ENCODE results near the gene GPSM1.

GPSM1 gene

DNA sequence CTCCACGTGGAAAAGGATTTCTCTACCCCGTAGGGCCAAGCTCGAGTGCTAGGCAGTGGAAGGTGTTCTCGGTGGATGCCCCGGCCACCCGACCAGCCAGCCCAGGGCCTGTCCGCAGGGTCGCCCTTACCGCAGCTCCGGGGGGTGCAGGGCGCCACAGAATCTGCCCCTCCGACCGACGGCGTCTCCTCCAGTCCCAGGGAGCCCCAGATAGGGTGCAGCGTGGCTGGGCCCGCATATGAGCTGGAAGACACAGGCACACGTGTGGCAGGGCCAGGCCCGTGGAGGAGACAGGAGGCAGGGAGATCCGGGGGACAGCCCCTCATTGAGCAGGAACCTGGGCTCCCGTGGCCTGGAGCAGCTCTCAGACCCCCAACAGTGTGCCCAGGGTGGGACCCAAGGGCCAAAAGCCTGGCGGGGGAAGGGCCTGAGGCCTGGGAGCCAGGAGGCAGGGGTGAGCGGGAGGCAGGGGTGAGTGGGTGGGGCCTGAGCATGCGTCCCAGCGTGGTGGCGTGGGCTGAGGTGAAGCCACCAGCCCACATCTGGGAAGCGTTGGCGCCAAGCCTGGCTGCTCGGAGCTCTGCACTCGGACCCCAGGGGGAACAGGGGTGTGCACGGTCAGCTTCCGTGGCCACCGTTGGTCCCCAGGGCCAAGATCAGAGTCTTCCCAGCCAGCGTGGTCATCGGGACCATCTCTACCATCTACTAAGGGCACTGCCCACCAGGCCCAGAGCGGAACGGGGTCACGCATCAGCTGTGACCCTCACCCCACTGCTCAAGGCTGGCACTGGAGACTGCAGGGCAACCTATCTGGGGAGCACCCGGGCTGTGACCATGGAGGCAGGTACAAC lies 45.7 kb upstream of the GPSM1 start:
- H3K36me3 ChIP-seq (ENCODE audit: control insufficient read depth in 4 of 4, insufficient read depth in 4 of 4, low read length in 3 of 4), result no peaks in the 10 kb centered on the region
- no peak overlapping the region for H3K27ac ChIP-seq (ENCODE audit: insufficient read depth in 1 of 2, low read depth in 1 of 2, low read length in 2 of 2, poor library complexity in 1 of 2, severe bottlenecking in 2 of 2)
- no peak for DNase-seq
- POLR2A ChIA-PET, result no interaction called here
- peaks cover 0 to 3% (median 0%) of the 10 kb centered on the region in 5 experiments for H3K27me3 ChIP-seq (replicated peaks in 2 of 5; ENCODE audit: control insufficient read depth in 4 of 5, insufficient read depth in 5 of 5, low read length in 4 of 5)
- no peaks in the 10 kb centered on the region for H3K9me3 ChIP-seq (ENCODE audit: control extremely low read depth in 1 of 5, control insufficient read depth in 4 of 5, insufficient read depth in 2 of 5, low read depth in 1 of 5, low read length in 4 of 5)
- WGBS (ENCODE audit: insufficient coverage), result 95% methylated on average over 38 of the region's 39 CpGs
- H3K4me3 ChIP-seq (ENCODE audit: control insufficient read depth in 1 of 7, extremely low read depth in 1 of 7, insufficient read depth in 4 of 7, low read depth in 2 of 7, low read length in 6 of 7), result no peak overlapping the region
- CTCF ChIA-PET, result interaction anchor here (0.8 to 3.3 kb wide), 7 partner anchors 12 to 299 kb away, joined by 3 to 16 read pairs (median 3); no protein-coding TSS in a partner anchor
- H3K4me1 ChIP-seq (ENCODE audit: control extremely low read depth in 1 of 4, control insufficient read depth in 4 of 4, insufficient read depth in 4 of 4, low read length in 3 of 4), result peaks cover 0 to 20% (median 6%) of the 10 kb centered on the region in 4 experiments

DNA sequence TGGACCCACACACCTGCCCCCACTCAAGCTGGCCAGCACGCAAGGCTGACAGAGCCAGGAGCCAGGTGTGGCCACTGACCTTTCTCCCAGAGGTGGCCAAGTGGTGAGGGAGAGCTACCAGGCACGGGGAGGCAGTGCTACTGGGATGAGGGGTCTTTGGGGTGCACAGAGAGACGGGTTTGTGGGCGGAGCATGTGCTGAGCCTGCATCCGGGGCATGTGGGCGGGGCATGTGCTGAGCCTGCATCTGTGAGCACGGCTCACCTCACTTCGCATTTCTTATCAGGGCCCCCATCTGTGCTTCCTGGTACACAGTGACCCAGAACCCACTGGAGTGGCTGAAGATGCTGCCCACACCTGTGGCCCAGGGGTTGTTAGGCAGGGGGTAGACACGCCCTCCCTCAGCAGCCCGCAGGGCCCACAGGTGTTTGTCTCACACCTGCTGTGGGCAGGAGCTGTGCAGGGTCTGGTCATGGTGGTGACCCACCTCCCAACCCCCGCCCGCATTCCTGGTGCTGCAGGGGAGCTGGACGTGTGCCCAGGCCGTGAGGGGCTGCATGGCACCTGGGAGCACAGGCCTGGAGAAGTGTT lies 45.0 kb upstream of the GPSM1 start:
- H3K9me3 ChIP-seq (ENCODE audit: control extremely low read depth in 1 of 5, control insufficient read depth in 4 of 5, insufficient read depth in 2 of 5, low read depth in 1 of 5, low read length in 4 of 5), result no peaks in the 10 kb centered on the region
- ChIA-PET CTCF (interaction anchor here (0.9 to 3.3 kb wide), 10 partner anchors 12 to 151 kb away, joined by 3 to 16 read pairs (median 4); no protein-coding TSS in a partner anchor), POLR2A (no interaction called here)
- H3K27ac ChIP-seq (ENCODE audit: insufficient read depth in 1 of 2, low read depth in 1 of 2, low read length in 2 of 2, poor library complexity in 1 of 2, severe bottlenecking in 2 of 2), result no peak overlapping the region
- DNase-seq, result peak; percentile 45 to 87 (median 79)
- H3K4me3 ChIP-seq (ENCODE audit: control insufficient read depth in 1 of 7, extremely low read depth in 1 of 7, insufficient read depth in 4 of 7, low read depth in 2 of 7, low read length in 6 of 7), result no peak overlapping the region
- peaks cover 0 to 3% (median 0%) of the 10 kb centered on the region in 5 experiments for H3K27me3 ChIP-seq (replicated peaks in 2 of 5; ENCODE audit: control insufficient read depth in 4 of 5, insufficient read depth in 5 of 5, low read length in 4 of 5)
- H3K4me1 ChIP-seq (ENCODE audit: control extremely low read depth in 1 of 4, control insufficient read depth in 4 of 4, insufficient read depth in 4 of 4, low read length in 3 of 4), result peaks cover 0 to 20% (median 6%) of the 10 kb centered on the region in 4 experiments
- no peaks in the 10 kb centered on the region for H3K36me3 ChIP-seq (ENCODE audit: control insufficient read depth in 4 of 4, insufficient read depth in 4 of 4, low read length in 3 of 4)
- WGBS (ENCODE audit: insufficient coverage), result 34% methylated on average over 7 of the region's 14 CpGs

- Histone ChIP-seq H3K4me1 (ENCODE audit: control extremely low read depth in 1 of 4, control insufficient read depth in 4 of 4, insufficient read depth in 4 of 4, low read length in 3 of 4) (peaks cover 0 to 20% (median 6%) of the 10 kb centered on the region in 4 experiments), H3K27ac (ENCODE audit: insufficient read depth in 1 of 2, low read depth in 1 of 2, low read length in 2 of 2, poor library complexity in 1 of 2, severe bottlenecking in 2 of 2) (no peak overlapping the region), H3K4me3 (ENCODE audit: control insufficient read depth in 1 of 7, extremely low read depth in 1 of 7, insufficient read depth in 4 of 7, low read depth in 2 of 7, low read length in 6 of 7) (peak overlapping the region in 2 of 7 experiments; percentile 19 to 55), H3K27me3 (replicated peaks in 2 of 5; ENCODE audit: control insufficient read depth in 4 of 5, insufficient read depth in 5 of 5, low read length in 4 of 5) (peaks cover 0 to 3% (median 0%) of the 10 kb centered on the region in 5 experiments), H3K36me3 (ENCODE audit: control insufficient read depth in 4 of 4, insufficient read depth in 4 of 4, low read length in 3 of 4) (no peaks in the 10 kb centered on the region), H3K9me3 (ENCODE audit: control extremely low read depth in 1 of 5, control insufficient read depth in 4 of 5, insufficient read depth in 2 of 5, low read depth in 1 of 5, low read length in 4 of 5) (no peaks in the 10 kb centered on the region)
- POLR2A ChIA-PET, result no interaction called here
- WGBS (ENCODE audit: insufficient coverage), result 17% methylated on average over 22 of the region's 32 CpGs
- DNase-seq, result peak; percentile 78 to 89 (median 87)
- CTCF ChIA-PET, result interaction anchor here (0.5 to 3.3 kb wide), 18 partner anchors 8 to 163 kb away, joined by 3 to 16 read pairs (median 3); no protein-coding TSS in a partner anchor
These were observed 43.8 kb upstream of the GPSM1 start for GRCh38 chr9:136283291-136284235.

- H3K4me1 ChIP-seq (ENCODE audit: control extremely low read depth in 1 of 4, control insufficient read depth in 4 of 4, insufficient read depth in 4 of 4, low read length in 3 of 4), result peaks cover 0 to 20% (median 6%) of the 10 kb centered on the region in 4 experiments
- 86% methylated on average over 22 of the region's 22 CpGs for WGBS (ENCODE audit: insufficient coverage)
- H3K9me3 ChIP-seq (ENCODE audit: control extremely low read depth in 1 of 5, control insufficient read depth in 4 of 5, insufficient read depth in 2 of 5, low read depth in 1 of 5, low read length in 4 of 5), result no peaks in the 10 kb centered on the region
- no peak overlapping the region for H3K27ac ChIP-seq (ENCODE audit: insufficient read depth in 1 of 2, low read depth in 1 of 2, low read length in 2 of 2, poor library complexity in 1 of 2, severe bottlenecking in 2 of 2)
- no peak overlapping the region for H3K4me3 ChIP-seq (ENCODE audit: control insufficient read depth in 1 of 7, extremely low read depth in 1 of 7, insufficient read depth in 4 of 7, low read depth in 2 of 7, low read length in 6 of 7)
- DNase-seq, result no peak
- H3K27me3 ChIP-seq (replicated peaks in 2 of 5; ENCODE audit: control insufficient read depth in 4 of 5, insufficient read depth in 5 of 5, low read length in 4 of 5), result peaks cover 0 to 1% (median 0%) of the 10 kb centered on the region in 5 experiments
- ChIA-PET POLR2A (no interaction called here), CTCF (interaction anchor here (0.5 to 3.3 kb wide), 12 partner anchors 9 to 164 kb away, joined by 3 to 16 read pairs (median 4); no protein-coding TSS in a partner anchor)
- H3K36me3 ChIP-seq (ENCODE audit: control insufficient read depth in 4 of 4, insufficient read depth in 4 of 4, low read length in 3 of 4), result no peaks in the 10 kb centered on the region
These were observed 43.0 kb upstream of the GPSM1 start for GRCh38 chr9:136284311-136284710.

DNA sequence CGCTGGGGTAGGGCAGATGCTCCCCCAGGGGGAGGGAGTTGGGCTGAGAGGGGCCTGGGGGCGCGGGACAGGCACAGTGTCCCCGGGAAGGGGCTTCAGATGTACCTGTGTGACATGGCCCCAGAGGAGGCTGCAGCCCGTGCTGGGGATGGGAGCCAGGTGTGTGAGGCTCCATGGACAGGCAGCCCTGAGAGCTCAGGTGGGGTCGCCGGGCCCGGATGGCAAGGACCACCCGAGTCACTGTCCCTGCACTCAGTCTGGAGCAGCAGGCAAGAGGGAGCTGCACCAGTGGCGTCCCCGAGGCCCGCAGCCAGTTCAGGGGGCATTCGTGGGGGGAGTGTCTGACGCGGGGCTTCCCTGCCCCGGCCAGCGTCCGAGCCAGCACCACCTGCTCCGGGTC lies 42.4 kb upstream of the GPSM1 start:
- Histone ChIP-seq H3K27me3 (replicated peaks in 2 of 5; ENCODE audit: control insufficient read depth in 4 of 5, insufficient read depth in 5 of 5, low read length in 4 of 5) (no peaks in the 10 kb centered on the region), H3K4me3 (ENCODE audit: control insufficient read depth in 1 of 7, extremely low read depth in 1 of 7, insufficient read depth in 4 of 7, low read depth in 2 of 7, low read length in 6 of 7) (no peak overlapping the region), H3K27ac (ENCODE audit: insufficient read depth in 1 of 2, low read depth in 1 of 2, low read length in 2 of 2, poor library complexity in 1 of 2, severe bottlenecking in 2 of 2) (no peak overlapping the region), H3K36me3 (ENCODE audit: control insufficient read depth in 4 of 4, insufficient read depth in 4 of 4, low read length in 3 of 4) (no peaks in the 10 kb centered on the region), H3K9me3 (ENCODE audit: control extremely low read depth in 1 of 5, control insufficient read depth in 4 of 5, insufficient read depth in 2 of 5, low read depth in 1 of 5, low read length in 4 of 5) (no peaks in the 10 kb centered on the region), H3K4me1 (ENCODE audit: control extremely low read depth in 1 of 4, control insufficient read depth in 4 of 4, insufficient read depth in 4 of 4, low read length in 3 of 4) (peaks cover 0 to 20% (median 6%) of the 10 kb centered on the region in 4 experiments)
- no peak for DNase-seq
- ChIA-PET CTCF (interaction anchor here (0.9 to 3.3 kb wide), 7 partner anchors 9 to 152 kb away, joined by 3 to 16 read pairs (median 3); no protein-coding TSS in a partner anchor), POLR2A (no interaction called here)
- 98% methylated on average over 13 of the region's 19 CpGs for WGBS (ENCODE audit: insufficient coverage)

GRCh38 chr9:136285501-136286358 lies 41.6 kb upstream of the GPSM1 start:
- WGBS (ENCODE audit: insufficient coverage), result 86% methylated on average over 23 of the region's 28 CpGs
- no peaks in the 10 kb centered on the region for H3K36me3 ChIP-seq (ENCODE audit: control insufficient read depth in 4 of 4, insufficient read depth in 4 of 4, low read length in 3 of 4)
- CTCF ChIA-PET, result interaction anchor here (0.8 to 1.5 kb wide), 6 partner anchors 12 to 144 kb away, joined by 3 read pairs; no protein-coding TSS in a partner anchor
- H3K4me1 ChIP-seq (ENCODE audit: control extremely low read depth in 1 of 4, control insufficient read depth in 4 of 4, insufficient read depth in 4 of 4, low read length in 3 of 4), result peaks cover 0 to 20% (median 6%) of the 10 kb centered on the region in 4 experiments
- no peaks in the 10 kb centered on the region for H3K9me3 ChIP-seq (ENCODE audit: control extremely low read depth in 1 of 5, control insufficient read depth in 4 of 5, insufficient read depth in 2 of 5, low read depth in 1 of 5, low read length in 4 of 5)
- no peak for DNase-seq
- POLR2A ChIA-PET, result no interaction called here
- no peak overlapping the region for H3K27ac ChIP-seq (ENCODE audit: insufficient read depth in 1 of 2, low read depth in 1 of 2, low read length in 2 of 2, poor library complexity in 1 of 2, severe bottlenecking in 2 of 2)
- no peak overlapping the region for H3K4me3 ChIP-seq (ENCODE audit: control insufficient read depth in 1 of 7, extremely low read depth in 1 of 7, insufficient read depth in 4 of 7, low read depth in 2 of 7, low read length in 6 of 7)
- H3K27me3 ChIP-seq (replicated peaks in 2 of 5; ENCODE audit: control insufficient read depth in 4 of 5, insufficient read depth in 5 of 5, low read length in 4 of 5), result no peaks in the 10 kb centered on the region
